Inferior parietal cortex (tissue), 1 donor: ENCODE measurements around the gene PANX2.

Experiments used
- DNase-seq: peaks from one replicate; pipeline ENCODE4 v3.0.0-alpha.2; 2016; ENCODE audit errors: extremely low spot score

The PANX2 gene

DNA sequence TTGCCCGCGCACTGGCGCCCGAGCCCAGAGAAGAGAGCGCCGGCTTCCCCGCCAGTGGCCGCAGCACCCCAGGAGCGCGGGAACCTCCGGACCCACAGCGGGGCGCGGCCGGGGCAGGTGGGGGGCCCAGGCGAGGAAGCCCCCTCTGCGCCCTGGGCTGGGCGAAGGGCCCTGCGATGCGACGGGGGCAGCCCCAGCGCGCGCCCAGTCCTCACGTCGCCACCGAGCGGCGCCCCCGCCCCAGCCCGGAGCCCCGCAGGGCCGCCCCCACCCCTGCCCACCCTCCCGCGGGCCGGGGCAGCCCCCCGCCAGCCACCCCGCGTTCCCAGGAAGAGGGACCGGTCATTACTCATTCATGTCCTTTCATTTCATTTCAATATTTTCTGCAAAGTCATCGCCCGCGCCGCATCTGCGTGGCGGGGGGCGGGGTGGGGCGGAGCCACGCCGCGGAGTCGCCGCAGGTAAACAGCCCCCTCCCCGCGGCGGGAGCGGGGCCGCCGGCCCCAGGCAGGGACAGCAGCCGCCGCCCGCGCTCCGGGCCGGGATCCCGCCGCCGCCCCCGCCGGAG is 673 bp upstream of the PANX2 start:
- DNase-seq: no peak

GRCh38 chr22:50171319-50171964 is 911 bp downstream of the PANX2 start:
- DNase-seq: no peak

GRCh38 chr22:50171965-50172421 is 1.5 kb downstream of the PANX2 start:
- no peak for DNase-seq

DNA sequence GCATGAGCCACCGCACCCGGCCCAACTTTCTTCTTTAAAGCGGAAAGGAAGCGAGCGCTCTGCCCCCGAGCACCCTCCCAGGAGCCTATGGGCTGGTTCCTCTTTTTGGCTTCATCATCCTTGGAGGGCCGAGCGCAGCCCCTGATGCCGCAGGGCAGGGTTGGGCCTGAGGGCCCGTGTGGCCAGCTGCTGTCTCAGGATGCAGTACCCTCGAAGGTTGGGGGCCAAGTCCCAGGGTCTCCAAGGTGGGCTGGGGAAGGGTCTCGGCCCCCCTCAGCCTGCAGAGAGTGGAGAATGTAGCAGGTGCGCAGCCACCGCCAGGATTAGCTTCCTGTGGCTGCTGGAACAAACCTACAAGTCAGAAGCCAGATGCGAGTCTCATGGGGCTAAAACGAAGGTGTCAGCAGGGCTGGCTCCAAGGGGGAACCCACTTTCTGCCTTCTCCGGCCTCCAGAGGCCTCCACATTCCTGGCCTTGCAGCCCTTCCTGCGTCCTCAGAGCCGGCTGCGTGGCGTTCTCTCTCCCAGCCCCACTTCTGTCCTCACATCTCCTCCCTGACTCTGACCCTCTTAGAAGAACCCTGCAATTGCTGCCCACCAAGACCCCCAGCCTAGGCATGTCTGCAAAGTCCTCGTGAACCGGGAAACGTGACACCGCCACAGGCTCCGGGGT is 2.9 kb downstream of the PANX2 start:
- DNase-seq: no peak

GRCh38 chr22:50173983-50174355 is 3.4 kb downstream of the PANX2 start:
- no peak for DNase-seq

- DNase-seq: no peak
Observed at GRCh38 chr22:50174382-50175190, 4.1 kb downstream of the PANX2 start.

DNA sequence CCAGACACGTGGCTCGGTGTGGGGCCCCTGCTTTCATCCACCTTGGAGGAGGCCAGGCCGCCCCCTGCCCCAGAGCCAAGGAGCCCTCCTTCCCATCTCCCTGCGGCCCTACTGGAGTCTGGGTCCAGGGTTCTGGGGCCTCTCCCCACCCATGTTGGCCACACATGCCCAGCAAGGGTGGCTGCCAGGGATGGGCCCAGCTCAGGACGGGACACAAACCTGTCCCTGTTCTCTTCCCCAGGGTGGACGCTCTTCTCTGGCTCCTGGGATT is 4.6 kb downstream of the PANX2 start:
- no peak for DNase-seq

DNA sequence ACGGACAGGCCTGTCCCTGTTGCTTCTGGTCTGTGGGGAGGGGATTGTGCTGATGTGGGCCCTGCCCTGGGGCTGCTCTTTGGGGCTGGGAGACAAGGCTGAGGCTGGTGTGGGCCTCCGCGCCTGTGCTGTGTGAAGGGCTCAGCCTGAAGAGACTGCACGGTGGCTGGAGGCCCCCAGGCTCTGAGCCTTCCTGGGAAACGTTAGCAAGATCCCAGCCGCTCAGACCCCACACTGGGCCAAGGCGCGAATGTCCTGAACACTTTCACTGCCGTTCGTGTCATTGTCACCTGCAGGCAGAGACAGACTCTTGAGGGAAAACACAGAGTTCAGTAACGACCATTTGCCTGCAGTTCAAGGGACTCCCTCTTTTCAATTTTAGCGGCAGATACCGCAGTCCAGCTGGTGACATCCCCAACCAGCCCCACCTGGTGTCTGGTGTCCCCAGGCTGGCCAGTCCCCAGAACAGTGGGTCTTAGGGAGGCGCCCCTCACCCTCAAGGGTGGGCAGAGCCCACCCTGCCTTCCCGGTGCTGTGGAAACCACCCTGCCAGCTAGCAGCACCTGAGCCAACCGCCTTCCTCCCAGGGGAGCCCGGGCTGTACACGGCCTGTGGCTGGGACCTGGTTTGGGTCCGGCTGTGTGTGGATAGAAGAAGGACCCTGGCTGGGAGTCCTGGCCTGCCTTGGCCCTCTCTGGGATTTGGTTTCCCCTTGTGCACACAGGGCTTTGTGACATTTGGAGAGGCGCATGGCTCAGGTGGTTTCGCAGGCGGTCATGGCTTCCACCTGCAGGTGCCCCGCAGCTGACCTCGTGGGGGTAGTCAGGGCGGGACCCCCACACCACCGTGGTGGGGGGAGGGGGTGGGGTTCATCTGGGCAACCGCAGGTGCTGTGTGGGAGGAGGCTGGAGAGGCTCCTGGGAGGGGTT is 5.7 kb downstream of the PANX2 start:
- no peak for DNase-seq

DNA sequence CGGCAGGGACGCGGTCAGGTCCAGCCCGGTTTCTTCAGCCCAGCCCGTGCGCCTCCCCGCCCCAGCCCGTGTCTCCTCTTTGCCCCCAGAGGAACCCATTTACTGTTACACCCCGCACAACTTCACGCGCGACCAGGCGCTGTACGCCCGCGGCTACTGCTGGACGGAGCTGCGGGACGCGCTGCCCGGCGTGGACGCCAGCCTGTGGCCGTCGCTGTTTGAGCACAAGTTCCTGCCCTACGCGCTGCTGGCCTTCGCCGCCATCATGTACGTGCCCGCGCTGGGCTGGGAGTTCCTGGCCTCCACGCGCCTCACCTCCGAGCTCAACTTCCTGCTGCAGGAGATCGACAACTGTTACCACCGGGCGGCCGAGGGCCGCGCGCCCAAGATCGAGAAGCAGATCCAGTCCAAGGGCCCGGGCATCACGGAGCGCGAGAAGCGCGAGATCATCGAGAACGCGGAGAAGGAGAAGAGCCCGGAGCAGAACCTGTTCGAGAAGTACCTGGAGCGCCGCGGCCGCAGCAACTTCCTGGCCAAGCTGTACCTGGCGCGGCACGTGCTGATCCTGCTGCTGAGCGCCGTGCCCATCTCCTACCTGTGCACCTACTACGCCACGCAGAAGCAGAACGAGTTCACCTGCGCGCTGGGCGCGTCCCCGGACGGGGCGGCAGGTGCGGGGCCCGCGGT is 6.5 kb downstream of the PANX2 start:
- DNase-seq: no peak

DNA sequence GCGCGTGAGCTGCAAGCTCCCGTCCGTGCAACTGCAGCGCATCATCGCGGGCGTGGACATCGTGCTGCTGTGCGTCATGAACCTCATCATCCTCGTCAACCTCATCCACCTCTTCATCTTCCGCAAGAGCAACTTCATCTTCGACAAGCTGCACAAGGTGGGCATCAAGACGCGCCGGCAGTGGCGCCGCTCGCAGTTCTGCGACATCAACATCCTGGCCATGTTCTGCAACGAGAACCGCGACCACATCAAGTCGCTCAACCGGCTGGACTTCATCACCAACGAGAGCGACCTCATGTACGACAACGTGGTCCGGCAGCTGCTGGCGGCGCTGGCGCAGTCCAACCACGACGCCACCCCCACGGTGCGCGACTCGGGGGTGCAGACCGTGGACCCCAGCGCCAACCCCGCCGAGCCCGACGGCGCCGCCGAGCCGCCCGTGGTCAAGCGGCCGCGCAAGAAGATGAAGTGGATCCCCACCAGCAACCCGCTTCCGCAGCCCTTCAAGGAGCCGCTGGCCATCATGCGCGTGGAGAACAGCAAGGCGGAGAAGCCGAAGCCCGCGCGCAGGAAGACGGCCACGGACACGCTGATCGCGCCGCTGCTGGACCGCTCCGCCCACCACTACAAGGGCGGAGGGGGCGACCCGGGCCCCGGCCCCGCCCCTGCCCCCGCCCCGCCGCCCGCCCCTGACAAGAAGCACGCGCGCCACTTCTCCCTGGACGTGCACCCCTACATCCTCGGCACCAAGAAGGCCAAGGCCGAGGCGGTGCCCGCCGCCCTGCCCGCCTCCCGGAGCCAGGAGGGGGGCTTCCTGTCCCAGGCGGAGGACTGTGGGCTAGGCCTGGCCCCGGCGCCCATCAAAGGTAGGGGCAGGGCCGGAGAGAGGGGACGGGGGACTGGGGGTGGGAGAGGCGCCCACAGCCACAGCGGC is 7.3 kb downstream of the PANX2 start:
- no peak for DNase-seq

DNA sequence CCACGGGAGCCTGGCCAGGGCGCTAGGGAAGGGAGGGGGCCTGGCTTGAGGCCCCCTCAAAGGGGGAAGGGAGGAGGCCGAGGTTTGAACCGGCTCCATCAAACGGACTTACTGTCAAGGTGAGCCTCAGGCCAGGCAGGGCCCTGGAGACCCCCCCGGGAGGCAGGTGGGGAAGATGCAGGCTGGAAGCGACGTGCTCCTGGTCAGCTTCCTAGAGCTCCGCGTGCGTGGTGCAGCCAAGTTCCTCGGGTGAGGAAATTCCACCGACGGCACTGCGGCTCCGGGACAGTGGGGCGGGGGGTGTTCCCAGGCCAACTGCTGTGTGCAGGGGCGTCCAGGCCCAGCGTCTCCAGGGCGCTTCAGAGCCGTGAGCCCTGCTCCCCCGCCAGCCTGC is 7.9 kb downstream of the PANX2 start:
- DNase-seq: no peak

DNA sequence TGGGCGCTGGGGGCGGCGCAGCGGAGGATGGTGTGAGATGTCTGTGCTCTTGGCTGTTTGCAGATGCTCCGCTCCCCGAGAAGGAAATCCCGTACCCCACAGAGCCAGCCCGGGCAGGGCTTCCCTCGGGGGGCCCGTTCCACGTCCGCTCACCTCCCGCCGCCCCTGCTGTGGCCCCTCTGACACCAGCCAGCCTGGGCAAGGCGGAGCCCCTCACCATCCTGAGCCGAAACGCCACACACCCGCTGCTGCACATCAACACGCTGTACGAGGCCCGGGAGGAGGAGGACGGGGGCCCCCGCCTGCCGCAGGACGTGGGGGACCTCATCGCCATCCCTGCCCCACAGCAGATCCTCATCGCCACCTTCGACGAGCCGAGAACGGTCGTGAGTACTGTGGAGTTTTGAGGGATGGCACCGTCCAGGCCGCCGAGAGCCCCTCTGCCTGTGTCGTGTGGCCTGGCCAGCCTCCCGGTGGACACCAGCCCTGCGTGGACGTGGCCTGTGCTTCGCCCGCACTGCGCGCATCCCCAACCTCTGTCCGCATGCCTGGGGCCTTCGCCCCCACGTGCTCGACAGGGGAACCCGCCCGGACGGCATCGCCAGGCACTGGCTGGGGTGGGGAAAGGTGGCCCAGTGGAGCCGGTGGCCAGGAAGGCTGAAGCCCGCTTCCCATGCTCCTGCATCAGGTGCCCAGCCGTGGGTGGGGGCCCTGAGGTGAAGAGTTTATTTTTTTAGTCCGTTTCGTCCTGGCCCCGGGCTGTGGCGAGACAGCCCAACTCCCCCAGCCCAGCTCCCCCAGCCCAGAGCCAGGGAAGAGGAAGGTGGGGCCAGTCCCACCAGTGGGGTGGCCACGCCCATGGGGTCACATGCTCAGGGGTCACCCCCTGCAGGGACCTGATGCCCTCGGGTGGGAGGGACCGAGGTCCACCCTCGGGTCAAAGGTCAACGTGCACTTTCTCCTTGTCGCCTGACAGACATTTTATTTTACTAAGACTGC is 8.6 kb downstream of the PANX2 start:
- DNase-seq: no peak

DNA sequence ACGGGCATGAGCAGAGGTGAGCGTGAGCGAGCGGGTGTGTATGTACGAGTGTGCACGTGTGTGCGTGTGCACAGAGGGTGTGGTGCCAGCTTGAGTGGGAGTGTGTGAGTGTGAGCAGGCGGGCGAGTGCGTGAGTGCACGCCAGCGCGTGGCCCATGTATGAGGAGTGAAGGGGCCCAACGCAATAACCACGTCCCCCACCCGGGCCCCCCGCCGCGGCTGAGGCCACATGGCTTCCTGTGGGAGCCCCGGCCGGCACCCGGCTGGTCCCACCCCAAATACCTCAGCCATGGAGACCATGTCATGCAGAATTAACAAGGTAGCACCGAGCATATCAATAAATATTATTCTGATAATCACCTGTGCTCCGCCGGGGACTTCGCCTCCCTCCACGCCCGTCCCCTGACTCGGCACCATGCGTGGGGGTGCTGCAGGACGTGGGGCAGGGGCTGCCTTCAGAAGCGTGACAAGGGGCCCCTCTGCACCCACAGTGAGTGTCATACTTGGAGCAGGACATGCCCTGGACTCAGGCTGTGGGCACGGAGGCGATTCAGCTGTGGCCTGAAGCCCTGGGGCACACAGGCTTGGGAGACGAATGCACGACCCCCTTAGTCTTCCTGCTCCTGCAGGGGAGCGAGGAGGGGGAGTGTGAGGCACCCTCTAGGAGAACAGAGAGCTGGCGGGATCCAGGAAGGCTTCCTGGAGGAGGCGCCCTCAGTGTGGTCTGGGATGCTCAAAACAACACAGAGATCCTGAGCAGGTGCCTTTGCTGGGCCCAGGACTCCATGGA is 9.6 kb downstream of the PANX2 start:
- no peak for DNase-seq

- no peak for DNase-seq
Observed at GRCh38 chr22:50180727-50181521, 10.4 kb downstream of the PANX2 start.

- DNase-seq: no peak
Observed at GRCh38 chr22:50182176-50183081, 11.9 kb downstream of the PANX2 start.
